IMR-90 (cell line): ENCODE results near the gene VSNL1. TPM values are rescaled to one million over a fixed set of nuclear protein-coding genes. Genes with fewer than 3 reads are reported as not detected.

Source experiments
- ATAC-seq: fragments of 200-7000 bp; cut with Tn5 transposase; 2 replicates; pipeline ENCODE4 v1.9.1; 2020; ENCODE audit warnings: low read depth, mild to moderate bottlenecking, moderate library complexity
- BruUV-seq: library from RNA; stranded (reverse); fragments of 400-500 nt; replicated peaks from 2 replicates; lab custom pipeline; 2021; lab: Mats Ljungman, UMichigan
- CTCF ChIA-PET: fragments of 300-600 bp; formaldehyde crosslinking; extraction: SDS; loops from one replicate; lab custom pipeline; 2021; ENCODE audit warnings: antibody characterized with exemption; lab: Yijun Ruan, JAX
- POLR2A ChIA-PET: fragments of 300-600 bp; sonication (Branson Sonifier 250); formaldehyde crosslinking; loops from one replicate; lab custom pipeline; 2022; ENCODE audit warnings: antibody characterized with exemption; ENCODE audit not compliant: unreplicated experiment; lab: Charles Lee
- DNase-seq: peaks from one replicate; pipeline ENCODE4 v3.0.0; 2013
- H2AFZ ChIP-seq: replicated peaks from 2 replicates; pipeline ENCODE3; 2013; ENCODE audit warnings: low read length, mild to moderate bottlenecking; ENCODE audit not compliant: poor library complexity
- H2AK5ac ChIP-seq: 2 replicates; pipeline ENCODE4 v1.6.1; 2013; ENCODE audit warnings: low read depth, low read length, inconsistent platforms
- H2AK9ac ChIP-seq: replicated peaks from 2 replicates; pipeline ENCODE3; 2013; ENCODE audit warnings: mild to moderate bottlenecking, low read depth, low read length, moderate library complexity; ENCODE audit not compliant: poor library complexity
- H2BK120ac ChIP-seq: 2 replicates; pipeline ENCODE4 v1.6.1; 2013; ENCODE audit warnings: low read depth, low read length, inconsistent platforms
- H2BK15ac ChIP-seq: 3 replicates; pipeline ENCODE4 v1.6.1; 2013; ENCODE audit warnings: low read depth, low read length, inconsistent platforms
- H2BK20ac ChIP-seq: 2 replicates; pipeline ENCODE4 v1.6.1; 2013; ENCODE audit warnings: low read depth, mild to moderate bottlenecking, inconsistent platforms, low read length, moderate library complexity
- H2BK5ac ChIP-seq: 2 replicates; pipeline ENCODE4 v1.6.1; 2013; ENCODE audit warnings: mild to moderate bottlenecking, low read depth, low read length, inconsistent platforms; ENCODE audit not compliant: poor library complexity, severe bottlenecking
- H3K14ac ChIP-seq: replicated peaks from 2 replicates; pipeline ENCODE4 v1.6.1; 2013; ENCODE audit warnings: low read depth, low read length, inconsistent platforms
- H3K18ac ChIP-seq: 2 replicates; pipeline ENCODE4 v1.6.1; 2013; ENCODE audit warnings: low read depth, low read length, control low read depth
- H3K23ac ChIP-seq: 2 replicates; pipeline ENCODE4 v1.6.1; 2013; ENCODE audit warnings: low read depth, low read length, inconsistent platforms
- H3K27ac ChIP-seq: 2 replicates; pipeline ENCODE4 v1.5.1; 2013; ENCODE audit warnings: mild to moderate bottlenecking, control low read depth, low read length; ENCODE audit not compliant: insufficient read depth
- H3K27me3 ChIP-seq: 2 replicates; pipeline ENCODE4 v1.6.1; 2013; ENCODE audit warnings: low read length; ENCODE audit not compliant: control insufficient read depth, insufficient read depth
- H3K36me3 ChIP-seq: 2 replicates; pipeline ENCODE4 v1.6.1; 2013; ENCODE audit warnings: low read length, mixed read lengths; ENCODE audit not compliant: control insufficient read depth, insufficient read depth
- H3K4ac ChIP-seq: 2 replicates; pipeline ENCODE4 v1.6.1; 2013; ENCODE audit warnings: low read depth, low read length, inconsistent platforms
- H3K4me1 ChIP-seq: 2 replicates; pipeline ENCODE4 v1.6.1; 2013; ENCODE audit warnings: low read length, mixed read lengths; ENCODE audit not compliant: control insufficient read depth, insufficient read depth
- H3K4me2 ChIP-seq: 2 replicates; pipeline ENCODE4 v1.6.1; 2013; ENCODE audit warnings: low read depth, mild to moderate bottlenecking, control low read depth, low read length, moderate library complexity
- H3K4me3 ChIP-seq: 2 replicates; pipeline ENCODE4 v1.5.1; 2013; ENCODE audit warnings: low read depth, mild to moderate bottlenecking, control low read depth, low read length, moderate library complexity; ENCODE audit not compliant: insufficient read depth
- H3K56ac ChIP-seq: 2 replicates; pipeline ENCODE4 v1.6.1; 2013; ENCODE audit warnings: low read length, inconsistent platforms; ENCODE audit not compliant: insufficient read depth; ENCODE audit errors: extremely low read depth
- H3K79me1 ChIP-seq, 2 experiments: 2 replicates each; pipeline ENCODE4 v1.6.1; 2013; ENCODE audit warnings: low read length in 2 of 2, inconsistent platforms in 1 of 2, low read depth in 1 of 2
- H3K9ac ChIP-seq: 2 replicates; pipeline ENCODE4 v1.6.1; 2013; ENCODE audit warnings: low read depth, low read length, control low read depth
- H3K9me1 ChIP-seq: 2 replicates; pipeline ENCODE4 v1.6.1; 2013; ENCODE audit warnings: low read length, inconsistent platforms; ENCODE audit not compliant: insufficient read depth
- H3K9me3 ChIP-seq: 2 replicates; pipeline ENCODE4 v1.6.1; 2013; ENCODE audit warnings: low read length; ENCODE audit not compliant: control insufficient read depth, insufficient read depth
- H4K20me1 ChIP-seq: 2 replicates; pipeline ENCODE4 v1.6.1; 2013; ENCODE audit warnings: low read length, inconsistent platforms; ENCODE audit not compliant: insufficient read depth
- H4K5ac ChIP-seq: 2 replicates; pipeline ENCODE4 v1.6.1; 2013; ENCODE audit warnings: mild to moderate bottlenecking, low read depth, low read length, control low read depth
- H4K8ac ChIP-seq, 2 experiments: 2 replicates each; pipeline ENCODE4 v1.6.1; 2013; ENCODE audit warnings: low read depth in 2 of 2, low read length in 2 of 2, control low read depth in 1 of 2, inconsistent platforms in 1 of 2
- H4K91ac ChIP-seq: 2 replicates; pipeline ENCODE4 v1.6.1; 2013; ENCODE audit warnings: low read depth, low read length, inconsistent platforms; ENCODE audit not compliant: insufficient read depth
- BHLHE40 ChIP-seq: fragments of 150-350 bp; IDR thresholded peaks from 2 replicates; pipeline ENCODE4 v1.6.1; 2016; ENCODE audit warnings: mild to moderate bottlenecking, low read depth, low read length
- CHD1 ChIP-seq: IDR thresholded peaks from 2 replicates; pipeline ENCODE4 v1.6.1; 2012; ENCODE audit warnings: low read depth, low read length, improper control_type of control experiment
- CTCF ChIP-seq: conservative IDR thresholded peaks from 2 replicates; pipeline ENCODE4 v1.5.1; 2012; ENCODE audit warnings: mild to moderate bottlenecking, low read depth, low read length, improper control_type of control experiment
- FOS ChIP-seq: fragments of 150-350 bp; IDR thresholded peaks from 2 replicates; pipeline ENCODE4 v1.6.1; 2016; ENCODE audit warnings: low read depth, low read length
- MAFK ChIP-seq: IDR thresholded peaks from 2 replicates; pipeline ENCODE4 v1.6.1; 2012; ENCODE audit warnings: low read depth, low read length, improper control_type of control experiment
- MAZ ChIP-seq: IDR thresholded peaks from 2 replicates; pipeline ENCODE4 v1.6.1; 2012; ENCODE audit warnings: low read depth, mild to moderate bottlenecking, low read length, improper control_type of control experiment, moderate library complexity, borderline replicate concordance
- MXI1 ChIP-seq: IDR thresholded peaks from 2 replicates; pipeline ENCODE4 v1.6.1; 2012; ENCODE audit warnings: low read depth, mild to moderate bottlenecking, low read length, moderate library complexity, borderline replicate concordance
- NFE2L2 ChIP-seq: fragments of 150-350 bp; IDR thresholded peaks from 2 replicates; pipeline ENCODE4 v1.6.1; 2016; ENCODE audit warnings: low read depth, mild to moderate bottlenecking, low read length
- POLR2A ChIP-seq: IDR thresholded peaks from 2 replicates; pipeline ENCODE4 v1.6.1; 2012; ENCODE audit warnings: mild to moderate bottlenecking, low read depth, low read length
- RCOR1 ChIP-seq: IDR thresholded peaks from 2 replicates; pipeline ENCODE4 v1.6.1; 2012; ENCODE audit warnings: mild to moderate bottlenecking, low read length, improper control_type of control experiment; ENCODE audit not compliant: insufficient replicate concordance
- RFX5 ChIP-seq: IDR thresholded peaks from 2 replicates; pipeline ENCODE4 v1.8.0; 2012; ENCODE audit warnings: low read depth, mild to moderate bottlenecking, low read length, moderate library complexity
- WGBS, 2 experiments: methylation state at CpG; one replicate each; pipeline versions ENCODE4 v1.1.5 to v1.1.7; 2013; ENCODE audit warnings: missing lambda C conversion rate in 2 of 2; ENCODE audit not compliant: insufficient read length in 1 of 2; ENCODE audit errors: extremely low coverage in 2 of 2; 5-methylcytosine and 5-hydroxymethylcytosine counted together
- dilution Hi-C: fragments of 300-500 bp; cut with HindIII; formaldehyde crosslinking; loops from one replicate; pipeline ENCODE4 v1.14.3; 2018; ENCODE audit warnings: low sequenced_read_pairs; ENCODE audit not compliant: unreplicated experiment
- in situ Hi-C: fragments of 300-500 bp; cut with MboI; formaldehyde crosslinking; loops from 3 replicates; pipeline ENCODE4 v1.14.3; 2019; ENCODE audit warnings: low sequenced_read_pairs, inconsistent platforms, mixed read lengths
- intact Hi-C: fragments of 100-400 bp; cut with micrococcal nuclease; formaldehyde crosslinking; loops from 2 replicates; pipeline ENCODE4 v1.10.0; 2022
- polyA plus RNA-seq, 3 experiments: library from polyadenylated mRNA; depleted of rRNA; stranded (reverse); fragments of >200 nt; gene quantifications; 2 replicates each; pipeline ENCODE4 v1.2.3, GENCODE V29; 2012; ENCODE audit warnings: low replicate concordance in 1 of 3
- total RNA-seq: library from RNA; depleted of rRNA; stranded (reverse); fragments of >200 nt; gene quantifications from 2 replicates; pipeline ENCODE4 v1.2.3, GENCODE V29; 2012

The VSNL1 gene
- total and polyA plus RNA-seq, 2 of the 4 experiments (the other 2 are of a cell fraction), result 0.32 to 0.36 TPM

GRCh38 chr2:17662723-17663122 lies 122.2 kb downstream of the VSNL1 start:
- H2AFZ ChIP-seq, result no peak overlapping the region
- no peak overlapping the region for H4K91ac ChIP-seq
- in situ Hi-C loops, result loop anchor here (25.0 kb wide), 1 partner anchor 900 kb away; no protein-coding TSS in a partner anchor
- ChIA-PET CTCF (interaction anchor here (1.1 to 1.5 kb wide), 2 partner anchors 9 to 17 kb away, joined by 3 to 4 read pairs; no protein-coding TSS in a partner anchor), POLR2A (no interaction called here)
- no peak overlapping the region for H2BK5ac ChIP-seq
- H3K18ac ChIP-seq, result no peak overlapping the region
- WGBS, 2 experiments, result no CpG with 5 or more reads among the region's 1 CpG
- H3K56ac ChIP-seq, result no peak overlapping the region
- no peak for TF ChIP-seq POLR2A
- no peak for TF ChIP-seq NFE2L2
- no peak for TF ChIP-seq CHD1
- no peak for TF ChIP-seq RFX5
- no peak for TF ChIP-seq MAFK
- no peak for TF ChIP-seq CTCF
- TF ChIP-seq RCOR1, result no peak
- TF ChIP-seq MAZ, result no peak
- TF ChIP-seq MXI1, result no peak
- TF ChIP-seq FOS, result no peak
- TF ChIP-seq BHLHE40, result no peak
- intact Hi-C loops, result no loop called here
- no peak overlapping the region for H4K8ac ChIP-seq
- no peak overlapping the region for H3K9ac ChIP-seq
- no peaks in the 10 kb centered on the region for H4K20me1 ChIP-seq
- H2BK120ac ChIP-seq, result no peak overlapping the region
- no peak overlapping the region for H3K23ac ChIP-seq
- H3K4me2 ChIP-seq, result no peak overlapping the region
- no peak overlapping the region for H2AK5ac ChIP-seq
- dilution Hi-C loops, result no loop called here
- no TSS peak for BruUV-seq
- H3K4me3 ChIP-seq, result no peak overlapping the region
- no peaks in the 10 kb centered on the region for H3K27me3 ChIP-seq
- no peak for ATAC-seq
- no peak overlapping the region for H2BK20ac ChIP-seq
- H3K9me1 ChIP-seq, result no peaks in the 10 kb centered on the region
- H3K27ac ChIP-seq, result no peak overlapping the region
- H3K36me3 ChIP-seq, result no peaks in the 10 kb centered on the region; the same call in 1 of the 2 replicates
- H3K79me1 ChIP-seq, result no peaks in the 10 kb centered on the region
- H2BK15ac ChIP-seq, result no peak overlapping the region
- H3K9me3 ChIP-seq, result no peaks in the 10 kb centered on the region
- no peak overlapping the region for H4K5ac ChIP-seq
- H3K14ac ChIP-seq, result no peak overlapping the region
- H3K4me1 ChIP-seq, result no peaks in the 10 kb centered on the region
- H3K4ac ChIP-seq, result no peak overlapping the region
- no peak overlapping the region for H2AK9ac ChIP-seq
- DNase-seq, result no peak
